ENCODE data around the gene PODN.
A peak's percentile ranks its signal among the peaks of the same experiment; 100 is the strongest.

The PODN gene

GRCh38 chr1:53062708-53063591 is 937 bp downstream of the PODN start:
- Histone ChIP-seq H3K4me3 (ENCODE audit: low read length) (no peak overlapping the region), H3K9me2 (replicated peaks; ENCODE audit: insufficient read depth, low read length) (no peaks in the 10 kb centered on the region), H3K4me1 (ENCODE audit: low read length) (no peaks in the 10 kb centered on the region), H3K27ac (ENCODE audit: low read length) (no peak overlapping the region), H3K27me3 (replicated peaks; ENCODE audit: insufficient read depth, low read length) (peaks cover 24% of the 10 kb centered on the region), H3K4me2 (ENCODE audit: low read depth, low read length) (peak overlapping the region; percentile 50; the same call in 1 of the 2 replicates), H3K9ac (ENCODE audit: low read length) (no peak overlapping the region), H3K9me3 (replicated peaks; ENCODE audit: insufficient read depth, low read length) (no peaks in the 10 kb centered on the region), H2AFZ (ENCODE audit: low read length) (no peak overlapping the region), H3K36me3 (replicated peaks; ENCODE audit: insufficient read depth, low read length) (no peaks in the 10 kb centered on the region), H3F3A (ENCODE audit: insufficient read depth, low read length) (no peaks in the 10 kb centered on the region), H4K20me1 (ENCODE audit: insufficient read depth, low read length) (no peaks in the 10 kb centered on the region), H3K79me2 (ENCODE audit: low read length) (no peaks in the 10 kb centered on the region)
- TF ChIP-seq EZH2phosphoT487 (IDR thresholded peaks at IDR 0.05; ENCODE audit: low read length): no peak
- TF ChIP-seq EZH2 (optimal IDR thresholded peaks at IDR 0.05; ENCODE audit: low read depth, low read length): no peak
- no peak for DNase-seq

- DNase-seq: no peak
- no peak for TF ChIP-seq EZH2phosphoT487 (IDR thresholded peaks at IDR 0.05; ENCODE audit: low read length)
- TF ChIP-seq CTCF (IDR thresholded peaks at IDR 0.05; ENCODE audit: low read length): no peak
- TF ChIP-seq EZH2 (optimal IDR thresholded peaks at IDR 0.05; ENCODE audit: low read depth, low read length): no peak
- no peaks in the 10 kb centered on the region for H3K36me3 ChIP-seq (replicated peaks; ENCODE audit: insufficient read depth, low read length)
- no peaks in the 10 kb centered on the region for H4K20me1 ChIP-seq (ENCODE audit: insufficient read depth, low read length)
- no peaks in the 10 kb centered on the region for H3F3A ChIP-seq (ENCODE audit: insufficient read depth, low read length)
- no peak overlapping the region for H2AFZ ChIP-seq (ENCODE audit: low read length)
- no peak overlapping the region for H3K4me3 ChIP-seq (ENCODE audit: low read length)
- H3K9ac ChIP-seq (ENCODE audit: low read length): no peak overlapping the region
- H3K79me2 ChIP-seq (ENCODE audit: low read length): no peaks in the 10 kb centered on the region
- no peaks in the 10 kb centered on the region for H3K9me3 ChIP-seq (replicated peaks; ENCODE audit: insufficient read depth, low read length)
- H3K4me2 ChIP-seq (ENCODE audit: low read depth, low read length): no peak overlapping the region
- peaks cover 24% of the 10 kb centered on the region for H3K27me3 ChIP-seq (replicated peaks; ENCODE audit: insufficient read depth, low read length)
- no peaks in the 10 kb centered on the region for H3K4me1 ChIP-seq (ENCODE audit: low read length)
- H3K27ac ChIP-seq (ENCODE audit: low read length): no peak overlapping the region
- no peaks in the 10 kb centered on the region for H3K9me2 ChIP-seq (replicated peaks; ENCODE audit: insufficient read depth, low read length)
Measured at GRCh38 chr1:53063744-53064515, 1.9 kb downstream of the PODN start.

- no peaks in the 10 kb centered on the region for H3F3A ChIP-seq (ENCODE audit: insufficient read depth, low read length)
- H3K27me3 ChIP-seq (replicated peaks; ENCODE audit: insufficient read depth, low read length): peaks cover 24% of the 10 kb centered on the region
- DNase-seq: no peak
- H3K9ac ChIP-seq (ENCODE audit: low read length): no peak overlapping the region
- no peak overlapping the region for H3K4me3 ChIP-seq (ENCODE audit: low read length)
- TF ChIP-seq EZH2 (optimal IDR thresholded peaks at IDR 0.05; ENCODE audit: low read depth, low read length) (no peak), CTCF (IDR thresholded peaks at IDR 0.05; ENCODE audit: low read length) (no peak), EZH2phosphoT487 (IDR thresholded peaks at IDR 0.05; ENCODE audit: low read length) (no peak)
- no peak overlapping the region for H3K4me2 ChIP-seq (ENCODE audit: low read depth, low read length)
- no peaks in the 10 kb centered on the region for H3K79me2 ChIP-seq (ENCODE audit: low read length)
- no peaks in the 10 kb centered on the region for H3K36me3 ChIP-seq (replicated peaks; ENCODE audit: insufficient read depth, low read length)
- H2AFZ ChIP-seq (ENCODE audit: low read length): no peak overlapping the region
- H3K4me1 ChIP-seq (ENCODE audit: low read length): no peaks in the 10 kb centered on the region
- H3K9me2 ChIP-seq (replicated peaks; ENCODE audit: insufficient read depth, low read length): no peaks in the 10 kb centered on the region
- H3K9me3 ChIP-seq (replicated peaks; ENCODE audit: insufficient read depth, low read length): no peaks in the 10 kb centered on the region
- H4K20me1 ChIP-seq (ENCODE audit: insufficient read depth, low read length): no peaks in the 10 kb centered on the region
- H3K27ac ChIP-seq (ENCODE audit: low read length): no peak overlapping the region
Measured at GRCh38 chr1:53065391-53065790, 3.4 kb downstream of the PODN start.
